Breast epithelium (tissue), 3 donors: ENCODE measurements around the gene SERPINB13.

Experiments used
- CTCF ChIP-seq, 3 donors: fragments of 450-650 bp; IDR thresholded peaks; one replicate each; pipeline ENCODE4 v1.5.1; 2016 to 2017; ENCODE audit warnings: antibody characterized with exemption in 3 of 3, mild to moderate bottlenecking in 3 of 3, moderate library complexity in 3 of 3
- POLR2A ChIP-seq: fragments of 450-650 bp; IDR thresholded peaks from one replicate; pipeline ENCODE4 v1.6.1; 2016; ENCODE audit warnings: antibody characterized with exemption, mild to moderate bottlenecking, moderate library complexity
- POLR2AphosphoS5 ChIP-seq, 3 donors: sonication (generic); formaldehyde crosslinking; IDR thresholded peaks; one replicate each; pipeline ENCODE4 v1.6.1; 2017; ENCODE audit warnings: antibody characterized with exemption in 3 of 3

- TF ChIP-seq CTCF (IDR thresholded peaks at IDR 0.05) (no peak), POLR2A (no peak), POLR2AphosphoS5 (IDR thresholded peaks at IDR 0.05) (no peak)
Observed at GRCh38 chr18:63570721-63571120, 16.4 kb upstream of the SERPINB13 start.
